Metanephros (tissue), 1 donor: ENCODE measurements around the gene HMGCL. TPM values are rescaled to one million over a fixed set of nuclear protein-coding genes. Genes with fewer than 3 reads are reported as not detected.

Experiments used
- total RNA-seq: library from RNA; depleted of rRNA; stranded (reverse); fragments of >200 nt; gene quantifications from one replicate; pipeline ENCODE4 v1.2.3, GENCODE V29; 2014

Gene HMGCL
- total RNA-seq = 49.5 TPM

GRCh38 chr1:23825076-23825761, at the start of gene HMGCL:
Gene HMGCL (minus strand): TSS chr1:23825429. CDS start chr1:23825415, 14 bp downstream.

GRCh38 chr1:23867895-23868556, 42.8 kb upstream of the HMGCL start, which contains the start of gene FUCA1:
Gene FUCA1 (minus strand): TSS chr1:23868290. CDS start chr1:23868286, 4 bp downstream.

GRCh38 chr1:23800400-23801337, 24.6 kb downstream of the HMGCL start, which contains the start of gene GALE:
Gene GALE (minus strand): TSS chr1:23800754. CDS start chr1:23799007, 1,747 bp downstream.

GRCh38 chr1:23790696-23791515, 34.3 kb downstream of the HMGCL start, which contains the start of gene LYPLA2:
Gene LYPLA2 (plus strand): TSS chr1:23791145. CDS start chr1:23792683, 1,538 bp downstream.

GRCh38 chr1:23777979-23778814, 47.0 kb downstream of the HMGCL start, which contains the start of gene PITHD1:
Gene PITHD1 (plus strand): TSS chr1:23778418. CDS start chr1:23778516, 98 bp downstream.

Other genes starting within 250 kb of the HMGCL start
- gene RPL11, start 133.6 kb downstream of the HMGCL start, total RNA-seq = 893 TPM
- 19.7 TPM for gene ELOA, start 82.0 kb downstream of the HMGCL start, total RNA-seq
- 48.1 TPM for gene PITHD1, start 47.0 kb downstream of the HMGCL start, total RNA-seq
- gene LYPLA2, start 34.3 kb downstream of the HMGCL start, total RNA-seq = 55.3 TPM
- gene GALE, start 24.7 kb downstream of the HMGCL start, total RNA-seq = 22.0 TPM
- 39.7 TPM for gene FUCA1, start 42.9 kb upstream of the HMGCL start, total RNA-seq
- 0.12 TPM for gene CNR2, start 87.9 kb upstream of the HMGCL start, total RNA-seq
- gene PNRC2, start 134.4 kb upstream of the HMGCL start, total RNA-seq = 93.8 TPM
- 111 TPM for gene SRSF10, start 154.9 kb upstream of the HMGCL start, total RNA-seq